ENCODE data around the gene LAGE3.

The LAGE3 gene, protein sequence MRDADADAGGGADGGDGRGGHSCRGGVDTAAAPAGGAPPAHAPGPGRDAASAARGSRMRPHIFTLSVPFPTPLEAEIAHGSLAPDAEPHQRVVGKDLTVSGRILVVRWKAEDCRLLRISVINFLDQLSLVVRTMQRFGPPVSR

DNA sequence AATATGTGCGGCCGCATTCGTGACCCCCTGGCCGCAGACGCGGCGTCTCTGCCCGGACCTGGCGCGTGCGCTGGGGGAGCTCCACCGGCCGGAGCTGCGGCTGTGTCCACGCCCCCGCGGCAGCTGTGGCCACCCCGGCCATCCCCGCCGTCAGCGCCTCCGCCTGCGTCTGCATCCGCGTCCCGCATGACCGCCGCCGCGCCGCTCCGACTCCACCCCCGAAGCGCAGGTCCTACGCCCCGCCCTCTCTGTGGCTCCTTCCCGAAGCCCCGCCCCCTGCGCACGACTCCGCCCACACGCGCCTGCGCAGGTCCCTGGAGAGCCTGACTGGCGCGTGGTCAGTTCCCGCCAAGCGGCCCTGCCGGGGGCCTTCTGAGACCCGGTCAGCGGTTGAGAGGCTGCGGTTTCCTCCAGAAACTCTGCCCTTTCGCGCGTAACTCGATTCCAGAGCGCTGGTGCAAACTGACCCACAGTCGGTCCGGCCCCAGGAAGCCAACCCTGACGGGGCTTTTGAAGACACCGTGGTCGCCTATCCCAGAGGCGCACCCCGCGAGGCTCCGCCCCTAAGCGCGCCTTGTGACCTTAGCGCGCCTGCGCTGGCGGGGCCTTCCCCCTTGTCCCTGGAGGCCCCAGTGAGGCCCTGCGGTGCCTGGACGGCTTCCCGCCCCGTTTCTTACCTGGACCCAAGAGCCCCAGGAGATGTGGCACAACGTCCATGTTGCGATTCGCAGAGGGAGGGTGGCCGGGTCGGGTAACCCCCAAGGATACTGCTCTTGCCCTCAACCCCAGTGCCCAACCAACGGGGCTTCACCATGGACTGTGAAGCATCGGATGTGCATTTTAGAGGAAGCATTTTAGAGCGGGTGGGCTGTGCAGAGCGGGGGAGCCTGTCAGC, at the start of gene LAGE3:
Gene LAGE3, minus strand, starts transcription at position 554 of the 895 bp plus-strand sequence. Its CDS starts 366 bp downstream, at position 188.
- DNase-seq: peak; percentile 67

DNA sequence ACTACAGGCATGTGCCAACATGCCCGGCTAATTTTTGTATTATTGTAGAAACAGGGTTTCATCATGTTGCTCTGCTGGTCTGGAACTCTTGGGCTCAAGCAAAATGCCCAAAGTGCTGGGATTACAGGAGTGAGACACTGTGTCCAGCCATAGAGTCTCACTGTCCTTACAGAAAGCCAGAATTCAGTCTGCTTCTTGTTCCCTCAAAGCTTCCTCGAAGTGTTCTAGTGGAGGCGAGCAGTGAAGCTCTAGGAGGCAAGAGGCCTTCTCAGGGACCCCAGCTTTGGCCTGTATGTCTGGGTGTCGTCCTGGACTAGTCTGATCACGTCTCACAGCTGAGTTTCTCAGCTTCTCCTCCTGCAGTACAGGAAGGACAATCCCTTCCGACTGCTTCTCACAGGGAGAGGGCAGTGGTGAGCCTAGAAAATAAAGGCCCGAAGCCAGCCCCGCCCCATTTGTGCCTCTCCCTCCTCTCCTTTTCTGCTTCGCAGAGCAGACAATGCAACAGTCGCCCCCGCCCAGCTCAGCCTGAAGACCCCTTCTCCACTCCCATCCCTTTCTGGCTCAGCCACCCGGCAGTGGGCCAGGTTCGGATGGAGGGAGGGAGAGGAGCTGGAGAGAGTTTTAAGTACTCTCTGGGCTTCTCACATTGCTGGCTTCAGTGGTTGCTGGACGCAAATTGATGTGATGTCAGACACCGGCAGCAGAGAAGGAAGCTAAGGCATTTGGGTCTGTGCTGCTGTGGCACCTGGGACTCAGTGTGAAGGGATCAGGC, 48.0 kb upstream of the LAGE3 start:
- peak; percentile 63 for DNase-seq

DNA sequence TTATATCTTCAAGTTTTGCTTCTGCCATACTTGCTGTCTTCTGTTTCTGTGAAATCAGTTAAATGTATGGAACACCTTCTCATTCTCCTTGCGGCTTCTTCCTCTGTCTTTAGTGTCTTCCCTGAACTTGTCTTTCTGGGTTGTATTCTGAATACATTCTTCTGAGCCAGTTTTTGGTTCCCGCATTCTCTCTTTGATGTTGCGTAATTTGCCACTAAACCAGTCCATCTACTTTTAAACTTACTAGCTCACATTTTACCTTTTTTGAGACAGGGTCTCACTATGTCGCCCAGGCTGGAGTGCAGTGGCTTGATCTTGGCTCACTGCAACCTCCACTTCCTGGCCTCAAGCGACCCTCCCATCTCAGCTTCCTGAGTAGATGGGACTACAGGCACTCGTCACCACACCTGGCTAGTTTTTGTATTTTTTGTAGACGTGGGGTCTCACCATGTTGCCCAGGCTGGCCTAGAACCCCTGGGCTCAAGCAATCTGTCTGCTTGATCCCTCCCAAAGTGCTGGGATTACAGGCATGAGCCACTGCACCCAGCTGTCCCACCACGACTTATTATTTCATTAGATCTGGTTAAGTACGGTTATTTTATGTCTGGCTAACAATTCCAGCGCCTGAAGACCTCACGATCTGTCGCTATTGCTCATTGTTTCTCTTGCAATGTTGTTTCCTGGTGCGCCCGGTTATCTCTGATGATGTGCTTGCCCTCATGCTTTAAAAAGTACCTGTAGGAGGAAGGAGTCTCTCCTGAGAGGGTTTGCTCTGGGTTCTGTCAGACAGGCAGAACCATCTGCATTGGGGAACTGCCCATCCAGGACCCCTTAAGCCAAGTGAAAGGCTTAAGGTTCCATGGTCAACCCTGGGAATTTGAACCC, 46.8 kb upstream of the LAGE3 start:
- no peak for DNase-seq

DNA sequence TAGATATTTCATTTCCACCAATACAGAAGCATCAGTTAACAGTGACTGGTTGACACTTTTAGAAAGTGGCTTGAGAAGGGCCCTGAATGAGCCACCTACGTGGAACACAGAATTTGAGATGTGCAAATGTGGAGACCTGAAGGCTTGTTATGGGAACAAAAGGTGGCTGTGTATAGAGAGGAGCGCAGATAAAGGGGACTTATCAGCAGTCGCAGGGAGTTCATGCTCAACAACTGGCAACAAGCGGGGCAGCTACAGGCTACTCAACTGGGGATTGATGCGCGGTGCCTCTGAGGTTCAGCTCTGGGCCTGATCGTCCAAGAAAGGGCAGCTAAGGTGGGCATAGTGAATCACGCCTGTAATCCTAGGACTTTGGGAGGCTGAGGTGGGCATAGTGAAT, 40.3 kb upstream of the LAGE3 start:
- no peak for DNase-seq

DNA sequence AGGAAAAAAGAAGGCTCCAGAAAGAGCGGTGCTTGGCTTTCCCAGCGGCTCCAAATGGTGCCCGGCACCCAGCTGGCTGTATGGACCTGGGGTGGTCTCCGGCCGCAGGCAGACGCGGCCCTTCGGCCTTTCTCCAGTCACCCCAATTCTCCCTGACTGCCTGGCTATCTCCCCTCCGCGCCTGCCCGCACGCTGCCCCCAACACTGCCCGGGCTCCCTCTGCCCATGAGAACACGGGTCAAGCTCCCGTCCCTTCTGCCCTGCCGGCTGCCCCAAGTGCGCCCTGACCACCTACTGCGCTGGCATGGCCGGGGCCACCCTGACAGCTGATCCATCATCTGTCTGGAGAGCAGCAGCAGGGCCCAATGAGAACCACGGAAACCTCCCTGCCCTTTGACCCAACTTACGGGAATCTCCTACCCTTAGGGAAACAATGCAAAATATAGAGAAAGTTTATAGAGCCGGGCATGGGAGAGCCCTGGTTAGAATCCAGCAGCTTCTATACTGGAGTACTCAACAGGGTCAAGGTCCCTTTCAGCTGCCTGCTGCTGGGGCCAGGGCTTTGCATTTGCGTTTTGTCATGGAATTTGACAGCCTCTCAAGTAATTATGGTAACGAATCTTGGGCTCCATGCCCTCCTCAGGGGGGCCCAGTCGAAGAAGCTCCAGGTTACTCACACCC, 38.2 kb upstream of the LAGE3 start:
- no peak for DNase-seq

DNA sequence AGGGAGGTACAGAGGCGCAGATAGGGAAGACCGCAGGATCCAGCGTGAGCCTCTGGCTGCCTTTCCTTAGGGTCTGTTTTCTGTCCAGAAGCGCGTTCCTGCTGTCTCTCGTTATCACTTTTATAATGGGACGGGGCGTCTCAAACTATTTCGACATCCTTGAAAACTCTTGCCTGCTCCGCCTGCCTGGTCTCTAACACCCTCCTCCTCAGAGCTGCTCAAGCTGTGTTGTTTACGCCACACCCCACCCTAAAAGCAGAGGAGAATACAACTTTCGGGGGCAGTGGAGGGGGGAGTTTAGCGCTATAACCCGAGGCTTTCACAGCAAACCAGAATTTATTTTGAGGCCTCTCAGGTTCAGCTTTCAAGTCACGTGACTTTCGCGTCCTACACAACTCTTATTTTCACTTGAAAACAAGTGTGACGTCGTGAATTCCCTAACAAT, 37.6 kb upstream of the LAGE3 start:
- no peak for DNase-seq

DNA sequence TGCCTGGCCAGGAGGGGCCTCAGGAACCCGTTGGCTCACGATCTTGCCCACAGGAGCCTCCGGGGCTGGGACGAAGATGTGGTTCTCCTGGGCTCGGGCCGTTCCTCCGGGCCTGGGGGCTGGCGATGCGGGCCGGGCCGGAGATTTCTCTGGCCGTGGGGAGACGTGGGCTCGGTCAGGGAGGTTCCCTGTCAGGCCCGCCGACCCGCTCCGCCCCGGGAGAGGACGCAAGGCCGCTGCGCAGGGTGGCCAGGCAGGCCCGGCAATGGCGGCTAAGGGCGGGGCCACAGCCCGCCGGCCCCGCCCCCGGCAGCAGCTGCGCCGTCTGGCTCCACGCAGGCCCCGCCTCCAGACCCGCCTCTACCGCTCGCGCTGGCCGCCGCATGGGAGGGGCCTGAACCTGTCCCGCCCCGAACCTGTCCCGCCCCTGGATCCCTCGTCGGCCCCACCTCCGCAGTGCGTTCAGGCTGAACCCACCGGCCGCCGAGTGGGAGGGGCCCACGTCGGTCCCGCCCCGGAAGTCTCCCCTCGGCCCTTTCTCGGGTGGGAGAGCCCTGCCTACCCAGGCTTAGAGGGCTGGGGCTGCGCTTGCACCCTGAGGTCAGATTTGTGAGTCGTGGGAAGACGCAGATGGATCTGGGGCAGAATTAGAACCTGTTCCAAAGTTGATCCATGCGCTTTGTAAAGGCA, 37.0 kb upstream of the LAGE3 start, which contains the start of gene FAM3A:
Gene FAM3A, minus strand, starts transcription at position 267 of the 690 bp plus-strand sequence. CDS start 460 bp downstream, outside the sequence.
- DNase-seq: peak; percentile 78

DNA sequence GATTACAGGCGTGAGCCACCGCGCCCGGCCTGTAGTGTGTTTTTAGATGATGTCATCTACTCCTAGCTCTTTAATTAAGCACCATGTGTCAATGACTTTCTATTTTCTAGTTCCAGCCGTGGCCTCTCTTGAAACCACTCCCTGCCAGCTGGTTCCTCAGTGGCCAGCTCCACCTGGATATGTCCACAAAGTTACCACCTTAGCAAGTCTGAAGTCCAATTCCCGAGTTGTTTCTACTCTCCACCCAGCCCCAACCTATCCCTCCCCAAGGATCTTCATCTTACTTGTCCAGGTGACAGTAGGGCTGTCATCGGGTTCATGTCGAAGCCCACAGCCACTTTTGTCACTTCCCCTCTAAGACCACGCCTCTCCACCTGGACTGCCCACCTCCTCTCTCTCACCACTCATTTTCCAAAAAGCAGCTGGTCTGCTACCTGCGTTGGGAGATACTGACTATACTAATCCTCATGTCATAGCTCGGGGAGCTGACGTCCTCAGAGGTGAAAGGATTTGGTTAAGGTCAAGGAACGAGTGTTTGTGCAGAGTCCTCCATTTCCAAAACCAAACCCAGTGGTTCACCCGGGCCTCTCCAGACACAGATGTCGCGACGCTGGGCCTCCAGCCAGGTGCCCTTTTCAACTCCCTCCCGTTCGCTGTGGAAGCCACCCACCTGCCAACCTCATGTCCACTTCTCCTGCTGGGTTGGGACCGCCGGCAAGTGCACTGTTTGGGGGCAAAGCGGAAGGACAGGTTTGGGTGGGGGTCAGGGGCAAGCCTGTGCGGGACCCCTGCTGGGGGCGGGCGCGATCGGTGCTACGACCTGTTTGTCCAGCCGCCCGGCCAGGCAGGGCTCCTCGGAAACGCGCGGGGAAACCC, 36.2 kb upstream of the LAGE3 start:
- peak; percentile 42 for DNase-seq

DNA sequence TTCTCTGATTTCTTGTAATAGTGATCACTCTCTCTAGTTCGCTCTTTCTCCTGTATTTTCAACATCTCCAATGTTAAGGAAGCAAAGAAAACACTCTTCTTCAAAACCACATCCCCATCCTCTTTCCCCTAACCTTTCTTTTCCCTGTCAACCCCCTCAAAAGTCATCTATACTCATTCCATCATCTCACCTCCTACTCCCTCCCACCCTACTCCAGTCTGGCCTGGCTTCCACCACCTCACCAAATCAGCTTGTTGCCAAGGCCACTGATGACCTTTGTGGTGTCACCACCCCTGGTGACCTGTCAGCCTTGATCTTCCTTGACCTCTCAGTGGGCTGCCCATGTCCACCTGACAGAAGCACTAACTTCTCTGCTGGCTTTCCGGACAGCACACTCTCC, 34.6 kb upstream of the LAGE3 start:
- DNase-seq: no peak

DNA sequence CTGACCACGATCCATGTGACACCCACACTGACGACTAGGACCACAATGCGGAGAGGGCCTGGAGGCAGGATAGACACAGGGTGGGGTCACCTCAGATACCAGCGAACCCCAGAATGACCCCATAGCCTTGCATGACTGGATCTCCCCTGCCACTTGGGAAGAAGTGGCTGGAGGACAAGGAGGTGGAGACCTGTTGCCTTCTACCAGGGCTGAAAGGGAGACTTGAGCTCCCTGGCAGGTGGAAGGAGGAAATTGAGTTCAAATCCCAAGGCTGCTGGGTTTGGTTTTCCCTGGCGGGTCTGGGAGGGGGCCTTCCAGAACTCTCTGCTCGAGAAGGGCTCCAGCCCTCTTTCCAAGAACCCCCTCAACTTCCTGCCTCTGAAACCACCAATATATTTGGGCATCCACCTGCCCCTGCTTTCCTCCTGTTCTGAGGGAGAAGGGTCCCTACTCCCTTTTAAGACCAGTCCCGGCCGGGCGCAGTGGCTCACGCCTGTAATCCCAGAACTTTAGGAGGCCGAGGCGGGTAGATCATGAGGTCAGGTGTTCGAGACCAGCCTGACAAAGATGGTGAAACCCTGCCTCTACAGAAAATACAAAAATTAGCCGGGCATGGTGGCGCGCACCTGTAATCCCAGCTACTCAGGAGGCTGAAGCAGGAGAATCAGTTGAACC, 33.9 kb upstream of the LAGE3 start:
- no peak for DNase-seq

DNA sequence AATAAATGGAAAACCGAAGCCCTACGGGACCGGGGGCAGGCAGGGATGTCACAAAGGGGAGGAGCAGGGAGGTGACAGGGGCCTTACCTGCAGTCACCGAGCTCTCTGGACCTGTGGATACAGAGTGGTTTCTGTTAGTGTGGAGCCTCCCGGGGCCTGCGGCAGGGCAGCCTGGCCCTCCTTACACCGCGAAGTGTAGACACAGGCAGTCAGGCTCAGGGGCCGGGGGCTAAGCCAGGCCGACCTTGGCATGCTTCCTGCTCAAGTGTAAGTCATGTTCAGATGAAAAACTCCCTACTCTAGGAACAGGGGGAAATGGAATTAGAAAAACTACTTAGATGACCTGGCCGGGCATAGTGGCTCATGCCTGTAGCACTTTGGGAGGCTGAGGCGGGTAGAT, 32.7 kb upstream of the LAGE3 start:
- no peak for DNase-seq

DNA sequence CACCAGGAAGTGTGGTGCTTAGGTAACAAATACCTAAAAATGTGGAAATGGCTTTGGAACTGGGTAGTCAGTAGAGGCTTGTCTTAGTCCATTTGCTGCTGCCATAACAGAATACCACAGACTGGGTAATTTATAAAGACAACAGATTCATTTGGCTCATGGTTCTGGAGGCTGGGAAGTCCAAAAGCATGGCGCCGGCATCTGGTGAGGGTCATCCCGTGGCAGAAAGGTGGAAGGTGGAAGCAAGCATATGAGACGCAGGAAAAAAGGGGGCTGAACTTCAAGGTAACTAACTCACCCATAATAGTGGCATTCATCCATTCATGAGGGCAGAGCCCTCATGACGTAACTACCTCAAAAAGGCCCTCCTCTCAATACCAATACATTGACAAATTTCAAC, 30.4 kb upstream of the LAGE3 start:
- no peak for DNase-seq

DNA sequence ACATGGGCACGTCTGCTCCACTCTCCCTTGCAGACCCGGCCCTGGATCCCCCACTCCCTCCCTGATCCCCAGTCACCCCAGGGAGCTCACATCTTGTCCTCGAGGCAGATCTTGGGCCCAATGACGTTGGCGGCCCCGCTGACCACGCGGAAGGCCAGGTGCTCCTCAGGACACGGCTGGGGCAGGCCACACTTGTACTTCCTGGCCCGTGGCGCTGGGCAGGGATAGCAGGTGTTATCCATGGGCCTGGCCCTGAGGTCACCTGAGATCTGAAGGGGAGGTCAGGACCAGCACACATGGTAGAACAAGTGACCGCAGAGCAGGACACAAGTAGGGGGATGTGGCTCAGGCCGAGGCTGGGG, 29.3 kb upstream of the LAGE3 start:
- DNase-seq: no peak

DNA sequence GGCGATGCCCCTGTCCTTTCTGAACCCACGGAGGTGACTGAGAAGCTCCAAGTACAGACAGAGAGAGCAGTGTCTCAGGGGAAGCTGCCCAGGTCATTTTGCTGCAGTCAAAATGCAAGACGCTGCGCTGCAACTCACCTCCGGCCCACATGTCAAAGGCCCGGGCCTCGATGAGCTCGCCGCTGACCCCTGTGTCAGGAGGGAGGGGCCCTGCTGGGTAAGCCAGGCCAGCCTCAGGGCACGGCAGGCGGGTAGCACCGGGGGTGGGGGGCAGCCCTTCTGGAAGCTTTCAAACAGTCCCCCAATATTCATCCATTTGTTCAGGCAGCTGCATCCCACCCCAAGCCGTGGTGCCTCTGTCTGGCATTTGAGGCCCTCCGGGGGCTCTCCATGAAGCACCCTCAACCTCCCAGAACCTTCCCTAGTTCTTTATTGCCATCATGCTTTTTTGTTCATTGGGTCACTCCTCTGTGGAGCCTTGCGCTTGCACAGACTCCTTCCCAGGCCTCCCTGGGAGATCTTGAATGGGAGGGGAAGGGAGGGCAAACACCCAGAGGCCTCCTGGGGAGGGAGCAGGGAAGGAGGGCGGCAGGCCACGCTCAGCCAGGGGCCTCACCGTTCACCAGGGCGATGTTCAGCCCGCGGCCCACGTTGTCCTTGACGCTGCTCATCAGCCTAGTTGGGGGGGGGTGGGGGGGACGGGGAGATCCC, 28.7 kb upstream of the LAGE3 start:
- no peak for DNase-seq

DNA sequence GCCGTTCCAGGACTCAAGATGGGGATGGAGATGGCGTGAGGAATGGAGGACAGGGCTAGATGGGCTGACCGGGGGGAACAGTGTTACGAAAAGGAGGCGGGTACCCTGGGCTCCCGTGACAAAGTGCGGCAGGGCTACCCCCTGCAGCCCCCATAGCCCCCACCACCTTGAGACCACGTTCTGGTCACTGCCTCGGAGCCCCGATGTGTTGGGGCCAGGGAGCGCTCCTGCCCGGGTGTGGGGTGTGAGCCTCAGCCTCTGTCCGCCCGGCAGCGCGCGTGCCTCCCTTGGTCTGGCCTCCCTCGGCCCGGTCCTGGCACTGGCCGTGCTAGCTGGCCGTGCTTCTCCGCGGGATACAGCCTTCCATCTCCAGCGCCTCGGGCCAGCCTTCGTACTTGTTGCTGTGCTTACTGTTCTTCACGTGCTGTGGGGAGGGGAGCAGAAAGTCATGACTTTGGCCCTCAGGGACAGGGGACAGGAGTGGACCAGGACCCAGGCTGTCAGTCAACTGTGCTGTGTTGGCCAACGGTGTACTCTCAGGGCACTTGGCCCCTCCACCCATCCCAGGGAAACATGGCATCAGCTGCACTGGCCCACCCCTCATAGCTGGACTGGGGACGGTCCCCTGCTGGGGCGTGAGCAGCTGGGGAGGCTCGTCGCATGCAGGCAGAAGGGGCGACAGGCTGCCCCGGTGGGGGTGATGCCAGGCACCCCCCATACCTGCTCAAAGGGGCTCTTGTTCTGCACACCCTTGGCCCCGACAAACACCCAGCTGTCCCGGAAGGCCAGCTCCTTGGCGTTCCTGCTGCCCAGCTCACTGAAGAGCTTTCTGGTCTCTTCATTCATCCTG, 27.6 kb upstream of the LAGE3 start:
- no peak for DNase-seq

DNA sequence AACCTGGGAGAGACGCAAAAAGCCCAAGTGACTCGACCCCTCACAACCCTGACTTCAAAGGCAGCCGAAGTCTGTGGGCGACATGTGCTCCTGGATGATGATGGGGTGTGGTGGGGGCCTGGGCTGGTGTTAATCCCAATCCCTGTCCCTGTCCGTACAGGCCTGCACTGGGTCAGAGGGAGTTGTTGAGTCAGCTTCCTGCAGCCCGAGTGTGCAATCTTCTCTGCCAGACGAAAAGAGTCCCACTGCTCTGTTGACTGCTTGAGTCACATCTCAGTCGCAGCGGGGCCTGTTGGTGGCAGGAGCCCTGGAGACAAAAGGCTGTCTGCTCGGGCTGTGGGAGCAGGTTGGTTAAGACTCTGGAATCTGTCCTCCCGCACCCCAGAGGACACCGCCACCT, 26.7 kb upstream of the LAGE3 start:
- no peak for DNase-seq

DNA sequence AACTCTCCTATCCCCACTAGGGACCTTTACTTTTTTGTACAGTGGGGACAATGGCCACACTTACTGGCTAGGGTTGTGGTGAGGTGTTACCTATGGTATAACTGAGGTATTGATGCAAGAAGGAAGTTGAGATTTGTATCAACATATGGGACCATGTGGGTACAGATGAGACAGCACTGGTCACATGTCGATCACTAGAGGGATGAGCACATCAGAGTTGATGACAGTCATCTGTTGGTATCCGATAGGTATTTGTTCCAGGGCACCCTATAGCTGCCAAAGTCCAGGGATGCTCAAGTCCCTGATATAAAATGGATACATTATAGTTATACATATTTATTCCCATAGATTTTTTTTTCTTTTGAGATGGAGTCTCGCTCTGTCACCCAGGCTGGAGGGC, 23.9 kb upstream of the LAGE3 start:
- DNase-seq: no peak

DNA sequence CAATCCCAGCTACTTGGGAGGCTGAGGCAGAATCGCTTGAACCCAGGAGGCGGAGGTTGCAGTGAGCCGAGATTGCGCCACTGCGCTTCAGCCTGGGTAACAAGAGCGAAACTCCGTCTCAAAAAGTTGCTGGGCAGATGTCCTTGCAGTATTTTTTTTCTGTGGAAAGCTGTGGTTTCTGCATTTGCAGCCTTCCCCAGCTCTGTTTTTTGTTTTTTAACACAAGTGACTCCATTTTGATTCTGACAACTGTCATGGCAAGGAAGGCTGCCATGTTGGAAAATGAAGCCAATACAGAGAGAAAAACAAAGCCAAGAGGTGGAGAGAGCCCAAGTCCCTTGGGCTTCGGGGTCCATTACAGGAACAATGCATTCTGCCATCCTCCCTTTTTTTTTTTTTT, 23.0 kb upstream of the LAGE3 start:
- DNase-seq: no peak

Measured in NCI-H510A treated with DMSO at 0.1 percent for 48 hours (cell line).